ENCODE results near the gene NDUFB8. TPM values are rescaled to one million over a fixed set of nuclear protein-coding genes. Genes with fewer than 3 reads are reported as not detected.

The NDUFB8 gene
- total RNA-seq, 1 experiment from 2014 or later: 297 TPM

DNA sequence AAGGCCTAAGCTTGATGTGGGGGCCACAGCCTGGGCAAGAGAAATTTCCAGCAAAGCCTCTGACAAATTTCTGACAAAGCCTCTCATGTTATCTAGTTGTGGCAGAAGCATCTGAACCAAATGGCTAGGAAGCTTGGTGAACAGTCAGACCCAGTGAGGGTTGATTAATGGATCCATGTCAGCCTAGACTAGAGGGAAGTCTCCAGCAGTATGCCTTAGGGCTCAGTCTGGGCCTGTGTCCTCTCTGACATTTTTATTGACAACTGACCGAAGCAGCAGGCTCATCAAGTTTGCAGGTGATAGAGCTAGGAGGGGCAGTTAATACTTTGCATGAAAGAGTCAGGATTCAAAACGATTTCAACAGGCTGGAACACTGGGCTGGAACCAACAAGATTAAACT is 31.3 kb upstream of the NDUFB8 start:
- Histone ChIP-seq H3K4me1 (ENCODE audit: insufficient read depth, low read length, poor library complexity, severe bottlenecking) (peaks cover 10% of the 10 kb centered on the region), H3K36me3 (ENCODE audit: insufficient read depth, low read length, poor library complexity, severe bottlenecking) (no peaks in the 10 kb centered on the region), H3K4me3 (ENCODE audit: low read depth, low read length, poor library complexity, severe bottlenecking) (no peak overlapping the region), H3K27ac (ENCODE audit: low read depth, low read length, poor library complexity, severe bottlenecking) (no peak overlapping the region), H3K27me3 (replicated peaks; ENCODE audit: insufficient read depth, low read depth, low read length, poor library complexity) (peaks cover 10% of the 10 kb centered on the region), H3K9me3 (ENCODE audit: low read depth, low read length, poor library complexity, severe bottlenecking) (no peaks in the 10 kb centered on the region)
- TF ChIP-seq EZH2 (IDR thresholded peaks at IDR 0.05; ENCODE audit: borderline replicate concordance, low read depth, low read length, poor library complexity, severe bottlenecking): no peak
- TF ChIP-seq, protein P1, sequence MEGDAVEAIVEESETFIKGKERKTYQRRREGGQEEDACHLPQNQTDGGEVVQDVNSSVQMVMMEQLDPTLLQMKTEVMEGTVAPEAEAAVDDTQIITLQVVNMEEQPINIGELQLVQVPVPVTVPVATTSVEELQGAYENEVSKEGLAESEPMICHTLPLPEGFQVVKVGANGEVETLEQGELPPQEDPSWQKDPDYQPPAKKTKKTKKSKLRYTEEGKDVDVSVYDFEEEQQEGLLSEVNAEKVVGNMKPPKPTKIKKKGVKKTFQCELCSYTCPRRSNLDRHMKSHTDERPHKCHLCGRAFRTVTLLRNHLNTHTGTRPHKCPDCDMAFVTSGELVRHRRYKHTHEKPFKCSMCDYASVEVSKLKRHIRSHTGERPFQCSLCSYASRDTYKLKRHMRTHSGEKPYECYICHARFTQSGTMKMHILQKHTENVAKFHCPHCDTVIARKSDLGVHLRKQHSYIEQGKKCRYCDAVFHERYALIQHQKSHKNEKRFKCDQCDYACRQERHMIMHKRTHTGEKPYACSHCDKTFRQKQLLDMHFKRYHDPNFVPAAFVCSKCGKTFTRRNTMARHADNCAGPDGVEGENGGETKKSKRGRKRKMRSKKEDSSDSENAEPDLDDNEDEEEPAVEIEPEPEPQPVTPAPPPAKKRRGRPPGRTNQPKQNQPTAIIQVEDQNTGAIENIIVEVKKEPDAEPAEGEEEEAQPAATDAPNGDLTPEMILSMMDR (conservative IDR thresholded peaks at IDR 0.05; ENCODE audit: low read depth, low read length): no peak
- CTCF ChIA-PET: interaction anchor here (0.8 to 1.3 kb wide), 2 partner anchors 183 to 317 kb away, joined by 3 to 7 read pairs; no protein-coding TSS in a partner anchor
- intact Hi-C loops (cut with micrococcal nuclease; ENCODE audit: unreplicated experiment): no loop called here
- DNase-seq (ENCODE audit: low spot score): no peak
- POLR2A ChIA-PET (ENCODE audit: low non-redundant PET): no interaction called here
- no TSS peak for BruUV-seq (replicated peaks)

DNA sequence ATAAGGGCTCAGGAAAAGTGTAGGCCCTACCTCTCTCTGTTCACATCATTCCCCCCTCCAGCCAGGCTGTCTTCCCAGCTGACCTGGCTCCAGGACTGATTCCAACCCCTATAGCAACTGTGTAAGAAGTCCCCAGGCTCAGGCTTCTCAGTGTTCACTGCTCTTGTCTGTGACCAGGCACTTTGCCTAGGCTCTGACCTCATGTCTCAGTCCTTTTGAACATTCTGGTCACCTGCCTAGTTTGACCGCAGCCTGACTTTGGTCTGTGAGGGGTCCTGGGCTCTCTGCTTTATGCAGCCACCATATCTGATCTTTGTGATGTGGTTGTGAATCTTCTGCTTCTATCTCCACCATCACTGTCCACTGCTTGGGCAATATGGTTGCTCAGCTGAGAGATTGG is 30.6 kb upstream of the NDUFB8 start:
- ChIA-PET CTCF (interaction anchor here (1.3 kb wide), 1 partner anchor 318 kb away, joined by 7 read pairs; no protein-coding TSS in a partner anchor), POLR2A (ENCODE audit: low non-redundant PET) (no interaction called here)
- H3K36me3 ChIP-seq (ENCODE audit: insufficient read depth, low read length, poor library complexity, severe bottlenecking): no peaks in the 10 kb centered on the region
- no peak overlapping the region for H3K27ac ChIP-seq (ENCODE audit: low read depth, low read length, poor library complexity, severe bottlenecking)
- peaks cover 7% of the 10 kb centered on the region for H3K27me3 ChIP-seq (replicated peaks; ENCODE audit: insufficient read depth, low read depth, low read length, poor library complexity)
- TF ChIP-seq EZH2 (IDR thresholded peaks at IDR 0.05; ENCODE audit: borderline replicate concordance, low read depth, low read length, poor library complexity, severe bottlenecking): no peak
- TF ChIP-seq, protein P1 (conservative IDR thresholded peaks at IDR 0.05; ENCODE audit: low read depth, low read length): no peak
- H3K4me3 ChIP-seq (ENCODE audit: low read depth, low read length, poor library complexity, severe bottlenecking): no peak overlapping the region
- no peaks in the 10 kb centered on the region for H3K9me3 ChIP-seq (ENCODE audit: low read depth, low read length, poor library complexity, severe bottlenecking)
- no TSS peak for BruUV-seq (replicated peaks)
- intact Hi-C loops (cut with micrococcal nuclease; ENCODE audit: unreplicated experiment): no loop called here
- H3K4me1 ChIP-seq (ENCODE audit: insufficient read depth, low read length, poor library complexity, severe bottlenecking): peaks cover 10% of the 10 kb centered on the region
- no peak for DNase-seq (ENCODE audit: low spot score)

DNA sequence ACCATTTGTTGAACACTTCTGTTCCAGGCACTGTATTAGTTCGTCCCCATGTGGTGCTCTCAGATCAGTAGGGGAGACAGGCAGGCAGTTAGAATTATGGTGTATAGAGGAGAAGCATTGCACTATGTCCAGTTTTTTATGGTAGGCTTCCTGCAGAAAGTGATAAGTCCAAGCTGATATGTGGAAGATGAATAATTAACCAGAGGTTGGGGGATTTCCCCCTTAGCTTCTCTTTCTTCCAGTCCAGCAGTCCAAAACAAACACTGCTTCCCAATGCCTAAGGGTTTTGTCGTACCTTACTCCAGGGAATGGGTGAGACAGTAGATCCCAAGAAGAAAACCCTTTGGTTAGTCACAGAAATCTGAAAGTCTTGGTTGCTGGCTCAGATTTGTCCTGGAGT is 25.2 kb upstream of the NDUFB8 start:
- no peaks in the 10 kb centered on the region for H3K27me3 ChIP-seq (replicated peaks; ENCODE audit: insufficient read depth, low read depth, low read length, poor library complexity)
- intact Hi-C loops (cut with micrococcal nuclease; ENCODE audit: unreplicated experiment): no loop called here
- ChIA-PET CTCF (interaction anchor here (1.1 kb wide), 1 partner anchor 463 kb away, joined by 7 read pairs; no protein-coding TSS in a partner anchor), POLR2A (ENCODE audit: low non-redundant PET) (interaction anchor here (0.6 kb wide), 1 partner anchor 14 kb away, joined by 8 read pairs; no protein-coding TSS in a partner anchor)
- H3K36me3 ChIP-seq (ENCODE audit: insufficient read depth, low read length, poor library complexity, severe bottlenecking): no peaks in the 10 kb centered on the region
- no peaks in the 10 kb centered on the region for H3K4me1 ChIP-seq (ENCODE audit: insufficient read depth, low read length, poor library complexity, severe bottlenecking)
- H3K9me3 ChIP-seq (ENCODE audit: low read depth, low read length, poor library complexity, severe bottlenecking): no peaks in the 10 kb centered on the region
- no TSS peak for BruUV-seq (replicated peaks)
- no peak for TF ChIP-seq EZH2 (IDR thresholded peaks at IDR 0.05; ENCODE audit: borderline replicate concordance, low read depth, low read length, poor library complexity, severe bottlenecking)
- TF ChIP-seq, protein P1 (conservative IDR thresholded peaks at IDR 0.05; ENCODE audit: low read depth, low read length): no peak
- H3K27ac ChIP-seq (ENCODE audit: low read depth, low read length, poor library complexity, severe bottlenecking): no peak overlapping the region
- no peak for DNase-seq (ENCODE audit: low spot score)
- no peak overlapping the region for H3K4me3 ChIP-seq (ENCODE audit: low read depth, low read length, poor library complexity, severe bottlenecking)
